Panc1 (cell line): Measurements from ENCODE around the gene SPINK1. TPM values are rescaled to one million over a fixed set of nuclear protein-coding genes. Genes with fewer than 3 reads are reported as not detected.

ENCODE experiments used
- ATAC-seq: fragments of 200-7000 bp; cut with Tn5 transposase; 2 replicates; pipeline ENCODE4 v1.9.1; 2020; ENCODE audit warnings: mild to moderate bottlenecking, moderate library complexity
- BruUV-seq: library from RNA; stranded (reverse); fragments of 400-500 nt; replicated peaks from 2 replicates; lab custom pipeline; 2021; lab: Mats Ljungman, UMichigan
- CTCF ChIA-PET: fragments of 300-600 bp; sonication (Branson Sonifier 250); formaldehyde crosslinking; loops from one replicate; lab custom pipeline; 2022; ENCODE audit warnings: antibody characterized with exemption; lab: Charles Lee
- POLR2A ChIA-PET: fragments of 300-600 bp; sonication (Branson Sonifier 250); formaldehyde crosslinking; loops from one replicate; lab custom pipeline; 2022; ENCODE audit warnings: antibody characterized with exemption; lab: Charles Lee
- DNase-seq: peaks from one replicate; pipeline ENCODE4 v3.0.0-alpha.2; 2010; ENCODE audit warnings: low read depth, low spot score
- H3K27ac ChIP-seq: 2 replicates; pipeline ENCODE4 v1.5.1; 2011; ENCODE audit warnings: mild to moderate bottlenecking, low read length, inconsistent platforms
- H3K27me3 ChIP-seq: fragments of 200-500 bp; sonication (Bioruptor generic); 2 replicates; pipeline ENCODE4 v1.6.0; 2014; ENCODE audit warnings: low read length, inconsistent platforms; ENCODE audit not compliant: control insufficient read depth, insufficient read depth
- H3K36me3 ChIP-seq: fragments of 200-500 bp; sonication (Bioruptor generic); 2 replicates; pipeline ENCODE4 v1.5.1; 2014; ENCODE audit warnings: inconsistent platforms, mild to moderate bottlenecking, low read length, moderate library complexity; ENCODE audit not compliant: control insufficient read depth, insufficient read depth
- H3K4me1 ChIP-seq: 2 replicates; pipeline ENCODE4 v1.5.1; 2011; ENCODE audit warnings: inconsistent platforms, mild to moderate bottlenecking, low read length, moderate library complexity; ENCODE audit not compliant: control insufficient read depth, insufficient read depth
- H3K4me3 ChIP-seq, 2 experiments: 2 replicates each; pipeline ENCODE4 v1.5.1; 2011 to 2012; ENCODE audit warnings: low read depth in 2 of 2, low read length in 2 of 2, mild to moderate bottlenecking in 2 of 2, inconsistent platforms in 1 of 2, moderate library complexity in 1 of 2
- H3K9me3 ChIP-seq: fragments of 200-500 bp; sonication (Bioruptor generic); 2 replicates; pipeline ENCODE4 v1.5.1; 2014; ENCODE audit warnings: low read depth, mild to moderate bottlenecking, inconsistent platforms, low read length, moderate library complexity; ENCODE audit not compliant: control insufficient read depth, insufficient read depth
- CTCF ChIP-seq: fragments of 450-650 bp; IDR thresholded peaks from 2 replicates; pipeline ENCODE4 v1.5.1; 2017; ENCODE audit warnings: mild to moderate bottlenecking
- POLR2AphosphoS5 ChIP-seq: IDR thresholded peaks from 2 replicates; pipeline ENCODE4 v1.6.1; 2012; ENCODE audit warnings: mild to moderate bottlenecking, low read depth, low read length, moderate library complexity
- REST ChIP-seq, 2 experiments: IDR thresholded peaks; 2 replicates each; pipeline ENCODE4 v1.6.1; 2011 to 2012; ENCODE audit warnings: low read depth in 2 of 2, control low read depth in 1 of 2, low read length in 1 of 2, mild to moderate bottlenecking in 1 of 2, moderate library complexity in 1 of 2; ENCODE audit not compliant: insufficient read depth in 1 of 2
- SIN3A ChIP-seq: IDR thresholded peaks from 2 replicates; pipeline ENCODE4 v1.6.1; 2012; ENCODE audit warnings: low read depth, mild to moderate bottlenecking, low read length, moderate library complexity, borderline replicate concordance; ENCODE audit not compliant: insufficient read depth
- TCF7L2 ChIP-seq: IDR thresholded peaks from 2 replicates; pipeline ENCODE4 v1.6.1; 2011; ENCODE audit warnings: mild to moderate bottlenecking, low read depth, low read length, inconsistent platforms
- in situ Hi-C: cut with HindIII; loops from 2 replicates; pipeline ENCODE4 v1.10.0; 2016; ENCODE audit warnings: low sequenced_read_pairs, low pct_unique_long_range_greater_than_20kb
- intact Hi-C: fragments of 100-400 bp; cut with micrococcal nuclease; formaldehyde crosslinking; loops from one replicate; pipeline ENCODE4 v1.10.0; 2022; ENCODE audit not compliant: unreplicated experiment
- total RNA-seq: library from RNA; stranded (reverse); gene quantifications from one replicate; pipeline ENCODE4 v1.2.1, GENCODE V29; 2021; ENCODE audit not compliant: unreplicated experiment

The SPINK1 gene
- total RNA-seq, 1 experiment from 2014 or later, result 3.0 TPM

- in situ Hi-C loops, result no loop called here
- H3K27me3 ChIP-seq, result no peaks in the 10 kb centered on the region
- no TSS peak for BruUV-seq
- ChIA-PET CTCF (no interaction called here), POLR2A (no interaction called here)
- no peak overlapping the region for H3K4me3 ChIP-seq
- no peaks in the 10 kb centered on the region for H3K4me1 ChIP-seq
- intact Hi-C loops, result no loop called here
- no peak overlapping the region for H3K27ac ChIP-seq
- H3K9me3 ChIP-seq, result no peaks in the 10 kb centered on the region
- no peaks in the 10 kb centered on the region for H3K36me3 ChIP-seq
- DNase-seq, result no peak
- ATAC-seq, result no peak
- TF ChIP-seq SIN3A (no peak), POLR2AphosphoS5 (no peak), TCF7L2 (no peak), REST (IDR thresholded peaks at IDR 0.05; ENCODE audit: insufficient read depth in 1 of 2, low read depth in 2 of 2, low read length in 1 of 2) (no peak), CTCF (no peak)
These were observed 45.2 kb upstream of the SPINK1 start for GRCh38 chr5:147876626-147877025.

GRCh38 chr5:147876141-147876540 is 44.7 kb upstream of the SPINK1 start:
- intact Hi-C loops, result no loop called here
- no TSS peak for BruUV-seq
- Histone ChIP-seq H3K4me1 (no peaks in the 10 kb centered on the region), H3K4me3 (no peak overlapping the region), H3K27ac (no peak overlapping the region), H3K36me3 (no peaks in the 10 kb centered on the region), H3K9me3 (no peaks in the 10 kb centered on the region), H3K27me3 (no peaks in the 10 kb centered on the region)
- no peak for TF ChIP-seq REST (IDR thresholded peaks at IDR 0.05; ENCODE audit: insufficient read depth in 1 of 2, low read depth in 2 of 2, low read length in 1 of 2)
- no peak for ATAC-seq
- in situ Hi-C loops, result no loop called here
- ChIA-PET POLR2A (no interaction called here), CTCF (no interaction called here)
- DNase-seq, result no peak
